Progenitor cell of endocrine pancreas (in vitro differentiated cells): Measurements from ENCODE around the gene GNG12. TPM values are rescaled to one million over a fixed set of nuclear protein-coding genes. Genes with fewer than 3 reads are reported as not detected.

ENCODE experiments used
- DNase-seq: peaks from one replicate; pipeline ENCODE4 v3.0.0; 2021; ENCODE audit warnings: low spot score; ENCODE audit not compliant: unreplicated experiment
- H3K27ac Mint-ChIP-seq: 2 replicates; pipeline ENCODE4 v1.8.0; 2021; ENCODE audit warnings: mild to moderate bottlenecking, moderate library complexity, mixed read lengths
- H3K27me3 Mint-ChIP-seq: 2 replicates; pipeline ENCODE4 v1.8.0; 2021; ENCODE audit warnings: mixed read lengths
- H3K36me3 Mint-ChIP-seq: 2 replicates; pipeline ENCODE4 v1.8.0; 2022; ENCODE audit warnings: mixed read lengths; ENCODE audit not compliant: insufficient read depth
- H3K4me1 Mint-ChIP-seq: 2 replicates; pipeline ENCODE4 v1.8.0; 2021; ENCODE audit warnings: low read depth, mixed read lengths
- H3K4me3 Mint-ChIP-seq: 2 replicates; pipeline ENCODE4 v1.8.0; 2021; ENCODE audit warnings: low read depth, mild to moderate bottlenecking, moderate library complexity, mixed read lengths
- H3K9me3 Mint-ChIP-seq: 2 replicates; pipeline ENCODE4 v1.8.0; 2021; ENCODE audit warnings: low read depth, mixed read lengths
- CTCF ChIP-seq: fragments of 200-600 bp; sonication (generic); IDR thresholded peaks from one replicate; pipeline ENCODE4 v1.5.0; 2021; ENCODE audit warnings: antibody characterized with exemption, mild to moderate bottlenecking; ENCODE audit not compliant: unreplicated experiment
- total RNA-seq: library from RNA; stranded (reverse); gene quantifications from 2 replicates; pipeline ENCODE4 v1.2.1, GENCODE V29; 2021

Gene GNG12
- total RNA-seq, 1 donor from 2014 or later, result 8.9 TPM

GRCh38 chr1:67790201-67790692, 43.0 kb downstream of the GNG12 start:
- H3K27me3 Mint-ChIP-seq, result peaks cover 3% of the 10 kb centered on the region
- no peaks in the 10 kb centered on the region for H3K9me3 Mint-ChIP-seq
- H3K4me1 Mint-ChIP-seq, result peaks cover 17% of the 10 kb centered on the region
- H3K4me3 Mint-ChIP-seq, result no peak overlapping the region
- DNase-seq, result no peak
- H3K27ac Mint-ChIP-seq, result no peak overlapping the region
- H3K36me3 Mint-ChIP-seq, result no peaks in the 10 kb centered on the region
- no peak for TF ChIP-seq CTCF

DNA sequence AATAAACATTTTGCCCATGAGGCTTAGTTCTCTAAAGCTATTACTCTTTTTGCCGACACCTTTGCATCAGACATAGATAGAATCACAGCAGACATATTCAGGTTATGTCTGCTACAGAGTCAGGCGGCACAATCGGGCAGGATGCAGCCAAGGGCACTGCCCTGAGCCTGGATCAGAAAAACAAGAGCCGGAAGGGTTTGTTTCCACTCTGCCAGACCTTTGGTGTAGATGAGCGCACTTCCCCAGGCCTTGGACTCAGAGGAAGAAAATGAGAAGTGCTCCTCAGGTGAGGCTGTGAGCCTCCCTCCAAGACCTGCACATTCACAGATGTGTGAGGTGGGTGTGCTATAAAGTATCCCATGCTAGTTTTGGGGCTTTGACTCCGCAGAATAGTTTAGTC, 43.7 kb downstream of the GNG12 start:
- no peak for DNase-seq
- Mint-ChIP-seq H3K27me3 (peaks cover 3% of the 10 kb centered on the region), H3K27ac (no peak overlapping the region)

DNA sequence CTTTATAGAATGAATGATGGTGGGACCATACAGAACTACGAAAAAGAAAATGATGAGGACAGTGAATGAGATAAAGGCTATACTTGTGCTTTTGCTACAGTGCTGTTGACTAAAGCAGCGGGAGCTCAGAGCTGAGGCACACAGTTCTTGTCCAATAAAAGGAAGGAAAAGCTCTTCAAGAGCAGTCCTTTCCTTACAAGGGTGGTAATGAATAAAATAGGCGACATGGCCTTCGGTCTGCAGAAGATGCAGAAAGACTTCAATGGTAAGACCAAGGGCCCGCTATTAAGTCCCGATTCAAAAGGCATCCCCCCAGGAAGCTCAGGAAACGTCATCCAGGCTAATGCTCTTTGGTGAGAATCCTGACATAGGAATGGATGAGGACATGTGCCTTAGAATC, 44.4 kb downstream of the GNG12 start:
- Mint-ChIP-seq H3K9me3 (no peaks in the 10 kb centered on the region), H3K4me1 (peaks cover 15% of the 10 kb centered on the region), H3K27ac (no peak overlapping the region), H3K36me3 (no peaks in the 10 kb centered on the region), H3K27me3 (peaks cover 3% of the 10 kb centered on the region), H3K4me3 (no peak overlapping the region)
- DNase-seq, result no peak
- TF ChIP-seq CTCF, result no peak

More for the DNA sequence above, 43.7 kb downstream of the GNG12 start:
- TF ChIP-seq CTCF, result no peak
- H3K4me1 Mint-ChIP-seq, result peaks cover 17% of the 10 kb centered on the region
- H3K36me3 Mint-ChIP-seq, result no peaks in the 10 kb centered on the region
- no peak overlapping the region for H3K4me3 Mint-ChIP-seq
- no peaks in the 10 kb centered on the region for H3K9me3 Mint-ChIP-seq

GRCh38 chr1:67788238-67788790, 45.0 kb downstream of the GNG12 start:
- Mint-ChIP-seq H3K4me3 (no peak overlapping the region), H3K36me3 (no peaks in the 10 kb centered on the region), H3K9me3 (no peaks in the 10 kb centered on the region), H3K27ac (no peak overlapping the region), H3K4me1 (peaks cover 9% of the 10 kb centered on the region), H3K27me3 (peaks cover 3% of the 10 kb centered on the region)
- no peak for TF ChIP-seq CTCF
- DNase-seq, result no peak

DNA sequence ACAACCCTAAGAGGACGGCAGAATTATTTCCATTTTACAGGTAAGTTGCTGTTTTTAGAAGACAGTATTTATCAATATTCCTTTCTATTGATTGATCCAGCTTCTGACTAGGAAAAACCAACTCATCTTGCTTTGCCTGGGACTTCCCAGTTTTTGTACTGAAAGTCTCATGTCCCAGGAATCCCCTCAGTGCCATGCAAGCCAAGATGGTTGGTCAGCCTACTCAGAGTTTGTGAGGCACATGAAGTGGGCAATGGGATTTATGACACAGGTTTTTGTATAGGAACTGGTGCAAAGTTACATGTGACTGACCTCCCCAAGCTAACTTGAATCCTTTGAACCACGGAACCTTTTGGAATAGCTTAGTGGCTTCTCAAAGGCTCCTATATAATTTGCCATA, 45.5 kb downstream of the GNG12 start:
- no peaks in the 10 kb centered on the region for H3K36me3 Mint-ChIP-seq
- no peak overlapping the region for H3K27ac Mint-ChIP-seq
- H3K4me1 Mint-ChIP-seq, result peaks cover 7% of the 10 kb centered on the region
- H3K27me3 Mint-ChIP-seq, result peaks cover 3% of the 10 kb centered on the region
- no peak for DNase-seq
- no peak for TF ChIP-seq CTCF
- H3K4me3 Mint-ChIP-seq, result no peak overlapping the region
- H3K9me3 Mint-ChIP-seq, result no peaks in the 10 kb centered on the region
